Breast epithelium (tissue), 3 donors: ENCODE measurements around the gene LSM6.

Source experiments
- CTCF ChIP-seq, 3 donors: fragments of 450-650 bp; IDR thresholded peaks; one replicate each; pipeline ENCODE4 v1.5.1; 2016 to 2017; ENCODE audit warnings: antibody characterized with exemption in 3 of 3, mild to moderate bottlenecking in 3 of 3, moderate library complexity in 3 of 3
- POLR2A ChIP-seq: fragments of 450-650 bp; IDR thresholded peaks from one replicate; pipeline ENCODE4 v1.6.1; 2016; ENCODE audit warnings: antibody characterized with exemption, mild to moderate bottlenecking, moderate library complexity

GRCh38 chr4:146183209-146183608 is 7.7 kb downstream of the LSM6 start:
- TF ChIP-seq CTCF (IDR thresholded peaks at IDR 0.05) (no peak), POLR2A (no peak)
